ENCODE results near the gene AKAP6.

- TF ChIP-seq CTCF (IDR thresholded peaks at IDR 0.05): no peak
- no peak for TF ChIP-seq POLR2A (IDR thresholded peaks at IDR 0.05)
- TF ChIP-seq POLR2AphosphoS5 (IDR thresholded peaks at IDR 0.05): no peak
Observed at GRCh38 chr14:32633224-32633859, 304.2 kb downstream of the AKAP6 start.
